Heart left ventricle (tissue), 16 donors: ENCODE measurements around the gene LRRTM2. TPM values are rescaled to one million over a fixed set of nuclear protein-coding genes. Genes with fewer than 3 reads are reported as not detected.

Source experiments
- ATAC-seq, 4 donors: fragments of 200-7000 bp; cut with Tn5 transposase; one replicate each; pipeline ENCODE4 v1.9.1; 2020 to 2022; ENCODE audit warnings: moderate library complexity in 4 of 4, mild to moderate bottlenecking in 3 of 4, moderate number of reproducible peaks in 1 of 4
- DNase-seq, 5 donors: peaks; one replicate each; pipeline ENCODE4 v3.0.0-alpha.2; 2020
- H3K27ac ChIP-seq, 12 donors: fragments of 200-600 bp; sonication (generic) in 4 of 12; one replicate each; pipeline versions ENCODE4 v1.5.0 to v1.8.0; 2016 to 2022; ENCODE audit warnings: mild to moderate bottlenecking in 2 of 12
- H3K27me3 ChIP-seq, 9 donors: fragments of 200-600 bp; sonication (generic) in 2 of 9; one replicate each; pipeline versions ENCODE4 v1.5.1 to v1.8.0; 2016 to 2022; ENCODE audit warnings: mild to moderate bottlenecking in 3 of 9
- H3K36me3 ChIP-seq, 9 donors: fragments of 200-600 bp; sonication (generic) in 2 of 9; one replicate each; pipeline versions ENCODE4 v1.5.0 to v1.8.0; 2018 to 2022; ENCODE audit warnings: mild to moderate bottlenecking in 2 of 9
- H3K4me1 ChIP-seq, 12 donors: fragments of 200-600 bp; sonication (generic) in 4 of 12; one replicate each; pipeline versions ENCODE4 v1.5.0 to v1.8.0; 2016 to 2022; ENCODE audit warnings: mild to moderate bottlenecking in 3 of 12
- H3K4me3 ChIP-seq, 12 donors: fragments of 200-600 bp; sonication (generic) in 4 of 12; one replicate each; pipeline versions ENCODE4 v1.5.0 to v1.8.0; 2017 to 2022; ENCODE audit warnings: mild to moderate bottlenecking in 9 of 12, moderate library complexity in 4 of 12
- H3K9me3 ChIP-seq, 12 donors: fragments of 200-600 bp; sonication (generic) in 4 of 12; one replicate each; pipeline versions ENCODE4 v1.5.0 to v1.8.0; 2016 to 2022; ENCODE audit warnings: mild to moderate bottlenecking in 1 of 12
- CTCF ChIP-seq, 12 donors: fragments of 200-600 bp; sonication (generic) in 4 of 12; IDR thresholded peaks; one replicate each; pipeline versions ENCODE4 v1.5.0 to v1.8.0; 2018 to 2022; ENCODE audit warnings: antibody characterized with exemption in 12 of 12, mild to moderate bottlenecking in 5 of 12
- POLR2A ChIP-seq, 2 donors: fragments of 450-650 bp; IDR thresholded peaks; one replicate each; pipeline ENCODE4 v1.6.1; 2017; ENCODE audit warnings: antibody characterized with exemption in 2 of 2, mild to moderate bottlenecking in 2 of 2, moderate library complexity in 2 of 2
- WGBS, 4 donors: extraction: QIAGEN DNeasy Blood & Tissue Kit in 2 of 4; methylation state at CpG; one replicate each; pipeline versions ENCODE4 v1.1.5 to v1.1.7; 2013 to 2018; 5-methylcytosine and 5-hydroxymethylcytosine counted together
- intact Hi-C, 10 donors: fragments of 100-400 bp; cut with DNase I; formaldehyde crosslinking; loops; one replicate each; pipeline versions ENCODE4 v1.11.1 to v1.14.2; 2022
- polyA plus RNA-seq, 2 donors: library from polyadenylated mRNA; stranded (reverse); fragments of 200-250 nt; gene quantifications; one replicate each; pipeline ENCODE4 v1.2.3, GENCODE V29; 2013
- total RNA-seq, 9 donors: library from RNA; depleted of rRNA in 2 of 9; stranded (reverse); fragments of >200 nt in 2 of 9; fragmentation: NEBNext Ultra II Directional in 3 of 9; extraction: Animal tissue kit (Norgen Biotek cat#: 25700) in 3 of 9; gene quantifications; one replicate each; pipeline versions ENCODE4 v1.1.0 to v1.2.4, GENCODE V29; 2016 to 2023
- donor health status: ischemic (EF 13 %, LVEDD 7.1; RV severe dilation, severe dysfunction).
- donor health status: healthy with polysubstance abuse.
- donor health status: DM: no; HTN: yes; CAD: no.
- donor health status: DM: no; HTN: no; CAD: no.
- donor health status: ischemic (EF 25% LVEDD 6.9; RV normal size, moderate dysfunction).
- donor health status: ischemic (EF 25% LVEDD 5.7; RV mildly dilated, moderate dysfunction).
- donor health status: healthy.
- donor health status: DM: yes; HTN: yes; CAD: no.
- donor health status: ischemic (EF 35%, LVEDD 5.7; RV mildly dilated, moderate dysfunction).
- donor health status: nonischemic (EF 11% LVEDD 7.7; RV severe dilation, severe dysfunction).
- donor health status: DM: yes; HTN: yes; CAD: no.
- donor health status: PGD.
- donor health status: ischemic (EF 29% LVEDD 5.4; RV normal size, mild dysfunction).
- donor health status: nonischemic (EF 23%, LVEDD 6.1; RV moderate dilation, normal function).

The LRRTM2 gene
- total and polyA plus RNA-seq, 11 donors, result 0.06 to 0.23 (median 0.16) TPM; not detected in 7

DNA sequence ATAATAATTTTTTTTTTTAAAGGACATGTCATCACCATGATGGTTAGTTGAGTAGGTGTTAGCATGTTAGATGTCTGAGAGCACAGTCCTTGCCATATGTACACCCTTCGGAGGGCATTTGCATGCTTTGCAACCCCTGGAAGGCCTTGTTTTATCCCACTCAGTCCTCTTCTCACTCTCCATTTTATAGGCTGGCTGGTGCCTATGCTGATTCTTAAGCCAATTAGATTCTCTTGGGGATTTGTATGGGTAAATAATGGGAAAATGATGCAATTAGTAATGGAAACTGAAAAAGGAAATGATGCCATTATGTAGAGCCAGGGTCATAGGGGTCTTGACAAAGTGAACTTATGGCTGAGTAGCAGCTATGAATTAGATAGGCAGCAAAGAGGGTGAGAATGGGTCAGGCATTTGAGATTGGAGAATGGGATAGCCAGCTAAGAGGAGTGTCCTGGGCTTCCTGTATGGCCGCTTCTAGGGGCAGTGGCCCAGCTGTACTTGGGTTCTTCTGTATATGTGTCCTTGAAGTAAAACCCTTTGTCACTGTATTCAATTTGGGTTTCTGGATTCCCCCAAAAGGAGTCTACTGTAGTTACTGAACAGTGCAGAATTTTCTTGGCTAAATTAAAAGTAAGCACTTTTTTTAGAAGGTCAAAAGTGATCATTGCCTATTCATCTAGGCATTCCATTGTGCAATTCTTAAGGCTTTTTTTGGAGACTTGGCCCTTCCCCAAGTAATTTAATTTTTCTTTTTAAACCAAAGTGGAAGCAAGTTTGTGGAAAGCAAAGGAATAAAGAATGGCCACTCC lies 31.6 kb downstream of the LRRTM2 start:
- H3K27ac ChIP-seq, result peak overlapping the region in 3 of 12 donors; percentile 10 to 63 (median 19)
- 83 to 97% (median 89%) methylated on average over 2 of the region's 2 CpGs for WGBS, 4 donors

GRCh38 chr5:138841531-138841930 lies 33.6 kb downstream of the LRRTM2 start:
- 90 to 94% (median 91%) methylated on average over 2 of the region's 2 CpGs for WGBS, 4 donors
- DNase-seq (no peak), ATAC-seq (no peak)
- intact Hi-C loops, result no loop called here
- no peak overlapping the region for H3K4me3 ChIP-seq
- H3K27ac ChIP-seq, result no peak overlapping the region
- peaks cover 0 to 11% (median 0%) of the 10 kb centered on the region in 9 donors for H3K36me3 ChIP-seq
- peaks cover 10 to 63% (median 39%) of the 10 kb centered on the region in 12 donors for H3K4me1 ChIP-seq
- no peaks in the 10 kb centered on the region for H3K9me3 ChIP-seq
- no peaks in the 10 kb centered on the region for H3K27me3 ChIP-seq
- no peak for TF ChIP-seq CTCF (IDR thresholded peaks at IDR 0.05)

More for the DNA sequence above, 31.6 kb downstream of the LRRTM2 start:
- ATAC-seq (peak in 1 of 4 donors; percentile 22), DNase-seq (no peak)
- Histone ChIP-seq H3K4me3 (no peak overlapping the region), H3K9me3 (no peaks in the 10 kb centered on the region), H3K27me3 (no peaks in the 10 kb centered on the region), H3K36me3 (peaks cover 0 to 11% (median 0%) of the 10 kb centered on the region in 9 donors), H3K4me1 (peaks cover 10 to 77% (median 44%) of the 10 kb centered on the region in 12 donors)
- TF ChIP-seq CTCF (IDR thresholded peaks at IDR 0.05) (no peak), POLR2A (IDR thresholded peaks at IDR 0.05) (no peak)
- intact Hi-C loops, result no loop called here

DNA sequence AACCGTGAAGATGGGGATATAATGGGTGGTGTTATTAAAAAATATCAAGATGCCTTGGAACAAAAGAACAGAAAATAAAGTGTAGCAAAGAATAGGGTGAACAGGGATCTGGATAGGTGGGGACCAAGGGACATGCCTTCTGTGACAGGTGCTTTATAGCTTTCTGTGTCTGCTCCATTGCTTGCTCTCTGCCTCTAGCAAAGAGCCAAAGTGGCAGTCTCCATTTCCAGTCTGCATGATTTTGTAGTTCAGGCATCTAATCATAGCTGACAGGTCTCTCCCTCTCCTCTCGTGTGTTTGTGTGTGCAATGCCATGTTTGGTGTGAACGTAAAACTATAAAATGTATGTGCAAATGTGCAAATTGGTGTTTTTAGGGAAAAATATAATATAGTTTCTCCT lies 35.0 kb downstream of the LRRTM2 start:
- H3K27ac ChIP-seq, result no peak overlapping the region

More for the DNA sequence above, 35.0 kb downstream of the LRRTM2 start:
- DNase-seq (no peak), ATAC-seq (peak in 3 of 4 donors; percentile 19 to 45 (median 40))
- 57 to 74% (median 67%) methylated on average over 3 of the region's 3 CpGs for WGBS, 4 donors
- Histone ChIP-seq H3K36me3 (peaks cover 0 to 18% (median 0%) of the 10 kb centered on the region in 9 donors), H3K4me3 (no peak overlapping the region), H3K9me3 (no peaks in the 10 kb centered on the region), H3K4me1 (peaks cover 8 to 69% (median 32%) of the 10 kb centered on the region in 12 donors), H3K27me3 (no peaks in the 10 kb centered on the region)
- TF ChIP-seq CTCF (IDR thresholded peaks at IDR 0.05) (no peak), POLR2A (IDR thresholded peaks at IDR 0.05) (no peak)
- intact Hi-C loops, result no loop called here
